ENCODE results near the gene OR10A5.
"Not testable (repeated sequence)": the region's sequence is repeated elsewhere in the genome, so short reads cannot be mapped to it uniquely, and the experiment has no call there.

The OR10A5 gene

GRCh38 chr11:6876914-6877313, 31.4 kb downstream of the OR10A5 start:
- DNase-seq = no peak

- DNase-seq = no peak
Observed at GRCh38 chr11:6882751-6883150, 37.3 kb downstream of the OR10A5 start.

GRCh38 chr11:6887711-6888110, 42.2 kb downstream of the OR10A5 start:
- DNase-seq = not testable (repeated sequence)

- no peak for DNase-seq
Observed at GRCh38 chr11:6888830-6889229, 43.3 kb downstream of the OR10A5 start.

GRCh38 chr11:6889835-6890234, 44.4 kb downstream of the OR10A5 start:
- DNase-seq = no peak

GRCh38 chr11:6892400-6892799, 46.9 kb downstream of the OR10A5 start, which contains the start of gene OR2D2:
OR2D2 (minus strand) TSS chr11:6892500; CDS start chr11:6892500, 0 bp downstream.
- no peak for DNase-seq

GRCh38 chr11:6894097-6894496, 48.6 kb downstream of the OR10A5 start:
- no peak for DNase-seq

- DNase-seq = no peak
Observed at GRCh38 chr11:6895010-6895409, 49.5 kb downstream of the OR10A5 start.

All from CD4-positive, alpha-beta T cell treated with Interleukin-17A for 4 hours (primary cell).